ENCODE data around the gene P4HA2.

The P4HA2 gene
- 11.3 to 26.5 (median 15.9) reads per million in 17 experiments for total RNA-seq

- peak; percentile 59 to 89 (median 78) for DNase-seq
Measured at GRCh38 chr5:132227485-132228240, at the start of gene P4HA2. Gene P4HA2, minus strand, starts transcription at chr5:132227853. Its CDS starts 9,227 bp downstream, at chr5:132218626.

- no peak for DNase-seq
Measured at GRCh38 chr5:132277256-132277655, 49.6 kb upstream of the P4HA2 start.

- DNase-seq: no peak
Measured at GRCh38 chr5:132275367-132276220, 47.9 kb upstream of the P4HA2 start.

- DNase-seq: no peak
Measured at GRCh38 chr5:132274050-132274792, 46.6 kb upstream of the P4HA2 start.

- DNase-seq: no peak
Measured at GRCh38 chr5:132273631-132274030, 46.0 kb upstream of the P4HA2 start.

GRCh38 chr5:132272311-132273210 lies 44.9 kb upstream of the P4HA2 start:
- DNase-seq: peak; percentile 64 to 75 (median 68)

GRCh38 chr5:132271251-132272246 lies 43.9 kb upstream of the P4HA2 start:
- DNase-seq: peak in 1 of 4 experiments; percentile 39

- DNase-seq: no peak
Measured at GRCh38 chr5:132270706-132271105, 43.1 kb upstream of the P4HA2 start.

GRCh38 chr5:132270335-132270665 lies 42.6 kb upstream of the P4HA2 start:
- no peak for DNase-seq

- no peak for DNase-seq
Measured at GRCh38 chr5:132269635-132270334, 42.1 kb upstream of the P4HA2 start.

GRCh38 chr5:132268769-132269551 lies 41.3 kb upstream of the P4HA2 start:
- no peak for DNase-seq

GRCh38 chr5:132267931-132268768 lies 40.5 kb upstream of the P4HA2 start:
- no peak for DNase-seq

- no peak for DNase-seq
Measured at GRCh38 chr5:132267166-132267739, 39.6 kb upstream of the P4HA2 start.

- DNase-seq: no peak
Measured at GRCh38 chr5:132266836-132267160, 39.1 kb upstream of the P4HA2 start.

GRCh38 chr5:132266031-132266835 lies 38.6 kb upstream of the P4HA2 start:
- no peak for DNase-seq

GRCh38 chr5:132265336-132266030 lies 37.8 kb upstream of the P4HA2 start:
- DNase-seq: peak in 2 of 4 experiments; percentile 17 to 19

Measured in suppressor macrophage (primary cell).